WTC11 (cell line): ENCODE measurements around the gene BTBD8. TPM values are rescaled to one million over a fixed set of nuclear protein-coding genes. Genes with fewer than 3 reads are reported as not detected.

Source experiments
- ATAC-seq: fragments of 200-7000 bp; cut with Tn5 transposase; 2 replicates; pipeline ENCODE4 v1.10.0; 2021; ENCODE audit warnings: mild to moderate bottlenecking, moderate library complexity
- CTCF ChIA-PET: fragments of 300-600 bp; sonication (Branson Sonifier 250); formaldehyde crosslinking; loops from one replicate; lab custom pipeline; 2021; ENCODE audit warnings: antibody characterized with exemption; lab: Charles Lee
- POLR2A ChIA-PET: fragments of 350-600 bp; sonication (Branson Sonifier 250); formaldehyde crosslinking; loops from one replicate; lab custom pipeline; 2021; ENCODE audit warnings: antibody characterized with exemption; lab: Charles Lee
- DNase-seq: peaks from one replicate; pipeline ENCODE4 v3.0.0; 2021; ENCODE audit warnings: low spot score
- H3K27ac Mint-ChIP-seq: 2 replicates; pipeline ENCODE4 v1.8.0; 2021; ENCODE audit warnings: mixed read lengths
- H3K27me3 Mint-ChIP-seq: 2 replicates; pipeline ENCODE4 v1.8.0; 2021; ENCODE audit warnings: low read depth, mild to moderate bottlenecking, moderate library complexity, mixed read lengths
- H3K36me3 Mint-ChIP-seq: 2 replicates; pipeline ENCODE4 v1.8.0; 2021; ENCODE audit warnings: mixed read lengths
- H3K4me1 Mint-ChIP-seq: 2 replicates; pipeline ENCODE4 v1.8.0; 2022; ENCODE audit warnings: mixed read lengths
- H3K4me3 Mint-ChIP-seq: 2 replicates; pipeline ENCODE4 v1.8.0; 2021; ENCODE audit warnings: mild to moderate bottlenecking, moderate library complexity, mixed read lengths
- H3K9me3 Mint-ChIP-seq: 2 replicates; pipeline ENCODE4 v1.8.0; 2021; ENCODE audit warnings: mixed read lengths
- CBFB ChIP-seq: sonication (generic); formaldehyde crosslinking; IDR thresholded peaks from 2 replicates; pipeline ENCODE4 v1.8.1; 2022; ENCODE audit warnings: mild to moderate bottlenecking, low read depth, missing genetic modification reagents
- CREB1 ChIP-seq: sonication (generic); formaldehyde crosslinking; IDR thresholded peaks from 2 replicates; pipeline ENCODE4 v1.8.0; 2023; ENCODE audit warnings: mild to moderate bottlenecking, missing genetic modification reagents
- CREM ChIP-seq: sonication (generic); formaldehyde crosslinking; IDR thresholded peaks from 2 replicates; pipeline ENCODE4 v1.8.1; 2022; ENCODE audit warnings: mild to moderate bottlenecking, missing genetic modification reagents, moderate library complexity
- ETV6 ChIP-seq: sonication (generic); formaldehyde crosslinking; IDR thresholded peaks from 2 replicates; pipeline ENCODE4 v1.8.1; 2022; ENCODE audit warnings: mild to moderate bottlenecking, missing genetic modification reagents
- FOXK1 ChIP-seq: sonication (generic); formaldehyde crosslinking; IDR thresholded peaks from 2 replicates; pipeline ENCODE4 v1.8.0; 2022; ENCODE audit warnings: mild to moderate bottlenecking, moderate library complexity, missing genetic modification reagents
- GTF2I ChIP-seq: fragments of 250-450 bp; sonication (Bioruptor Pico); conservative IDR thresholded peaks from 2 replicates; pipeline ENCODE4 v1.4.0; 2021; ENCODE audit warnings: mild to moderate bottlenecking
- HMGA2 ChIP-seq: fragments of 250-450 bp; sonication (Bioruptor Pico); IDR thresholded peaks from 2 replicates; pipeline ENCODE4 v1.4.0; 2021; ENCODE audit warnings: mild to moderate bottlenecking, moderate library complexity
- JAZF1 ChIP-seq: fragments of 250-450 bp; sonication (Bioruptor Pico); IDR thresholded peaks from 2 replicates; pipeline ENCODE4 v1.9.0; 2021; ENCODE audit warnings: moderate library complexity, mild to moderate bottlenecking, inconsistent platforms
- JUN ChIP-seq: sonication (generic); formaldehyde crosslinking; IDR thresholded peaks from 2 replicates; pipeline ENCODE4 v1.8.0; 2023; ENCODE audit warnings: mild to moderate bottlenecking, missing genetic modification reagents
- MXD4 ChIP-seq: fragments of 250-450 bp; sonication (Bioruptor Pico); IDR thresholded peaks from 2 replicates; pipeline ENCODE4 v1.8.0; 2021; ENCODE audit warnings: mild to moderate bottlenecking, moderate library complexity, borderline replicate concordance
- NFYB ChIP-seq: sonication (generic); formaldehyde crosslinking; conservative IDR thresholded peaks from 2 replicates; pipeline ENCODE4 v1.8.0; 2022; ENCODE audit warnings: low read depth, missing genetic modification reagents
- NR1H2 ChIP-seq: sonication (generic); formaldehyde crosslinking; IDR thresholded peaks from 2 replicates; pipeline ENCODE4 v1.9.0; 2021; ENCODE audit warnings: mild to moderate bottlenecking, moderate library complexity, missing genetic modification reagents
- SOX15 ChIP-seq: fragments of 250-450 bp; sonication (Bioruptor Pico); IDR thresholded peaks from 2 replicates; pipeline ENCODE4 v1.9.0; 2021; ENCODE audit warnings: mild to moderate bottlenecking
- SP1 ChIP-seq: sonication (generic); formaldehyde crosslinking; conservative IDR thresholded peaks from 2 replicates; pipeline ENCODE4 v1.8.1; 2022; ENCODE audit warnings: missing genetic modification reagents
- TCF7 ChIP-seq: sonication (generic); formaldehyde crosslinking; IDR thresholded peaks from 2 replicates; pipeline ENCODE4 v1.8.0; 2022; ENCODE audit warnings: mild to moderate bottlenecking, low read depth, missing genetic modification reagents, moderate library complexity
- ZNF219 ChIP-seq: sonication (generic); formaldehyde crosslinking; IDR thresholded peaks from 2 replicates; pipeline ENCODE4 v1.8.0; 2023; ENCODE audit warnings: missing genetic modification reagents, mild to moderate bottlenecking, borderline replicate concordance
- total RNA-seq: library from RNA; stranded (reverse); gene quantifications from 3 replicates; pipeline ENCODE4 v1.2.3, GENCODE V29; 2021
- TF ChIP-seq, protein P1 (sequence below): sonication (generic); formaldehyde crosslinking; IDR thresholded peaks from 2 replicates; pipeline ENCODE4 v1.8.1; 2023; ENCODE audit warnings: mild to moderate bottlenecking, missing genetic modification reagents, moderate library complexity
- TF ChIP-seq, protein P2 (sequence below): fragments of 200-600 bp; IDR thresholded peaks from 2 replicates; pipeline ENCODE4 v1.8.0; 2022; ENCODE audit warnings: antibody characterized with exemption
- TF ChIP-seq, protein P3 (sequence below): sonication (generic); formaldehyde crosslinking; IDR thresholded peaks from 2 replicates; pipeline ENCODE4 v1.8.0; 2023; ENCODE audit warnings: missing genetic modification reagents
- TF ChIP-seq, protein P4 (sequence below): fragments of 250-450 bp; sonication (Bioruptor Pico); IDR thresholded peaks from 2 replicates; pipeline ENCODE4 v1.9.0; 2021; ENCODE audit warnings: moderate library complexity, mild to moderate bottlenecking, inconsistent platforms, borderline replicate concordance
- TF ChIP-seq, protein P5 (sequence below): sonication (generic); formaldehyde crosslinking; IDR thresholded peaks from 2 replicates; pipeline ENCODE4 v1.8.1; 2023; ENCODE audit warnings: mild to moderate bottlenecking, missing genetic modification reagents, moderate library complexity
- TF ChIP-seq, protein P6 (sequence below): sonication (generic); formaldehyde crosslinking; IDR thresholded peaks from 2 replicates; pipeline ENCODE4 v1.8.1; 2023; ENCODE audit warnings: mild to moderate bottlenecking, missing genetic modification reagents
- TF ChIP-seq, protein P7 (sequence below): sonication (generic); formaldehyde crosslinking; conservative IDR thresholded peaks from 2 replicates; pipeline ENCODE4 v1.8.1; 2023; ENCODE audit warnings: mild to moderate bottlenecking, low read depth, missing genetic modification reagents, moderate library complexity
- TF ChIP-seq, protein P8 (sequence below): sonication (generic); formaldehyde crosslinking; IDR thresholded peaks from 2 replicates; pipeline ENCODE4 v1.8.1; 2023; ENCODE audit warnings: mild to moderate bottlenecking, moderate library complexity, missing genetic modification reagents

Gene BTBD8
- total RNA-seq, 1 experiment from 2014 or later = 3.7 TPM

DNA sequence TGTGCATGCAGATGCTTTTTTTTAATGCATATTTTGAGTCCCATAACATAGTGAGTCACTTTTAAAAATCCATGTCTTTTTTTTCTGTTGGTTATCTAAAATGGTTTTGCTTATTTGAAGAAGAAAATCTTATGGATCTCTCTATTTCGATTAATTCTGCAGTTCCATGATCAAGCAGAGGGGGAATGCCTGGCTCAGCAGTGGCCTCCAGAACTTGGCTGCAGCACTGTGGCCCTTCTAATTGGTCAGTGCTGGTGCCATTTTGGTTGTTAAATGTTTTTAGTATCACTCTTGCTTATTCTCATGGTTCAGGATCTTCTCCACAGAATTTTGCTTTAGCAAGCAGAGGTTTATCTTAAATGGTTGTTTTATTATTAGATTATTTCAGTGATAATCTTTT lies 39.2 kb upstream of the BTBD8 start:
- POLR2A ChIA-PET = no interaction called here
- Mint-ChIP-seq H3K9me3 (no peaks in the 10 kb centered on the region), H3K4me1 (peaks cover 5% of the 10 kb centered on the region), H3K27me3 (no peaks in the 10 kb centered on the region), H3K4me3 (no peak overlapping the region), H3K36me3 (no peaks in the 10 kb centered on the region), H3K27ac (no peak overlapping the region)
- DNase-seq (no peak), ATAC-seq (peak; percentile 64; the same call in 1 of the 2 replicates)
- CTCF ChIA-PET = no interaction called here
- TF ChIP-seq, protein P1, sequence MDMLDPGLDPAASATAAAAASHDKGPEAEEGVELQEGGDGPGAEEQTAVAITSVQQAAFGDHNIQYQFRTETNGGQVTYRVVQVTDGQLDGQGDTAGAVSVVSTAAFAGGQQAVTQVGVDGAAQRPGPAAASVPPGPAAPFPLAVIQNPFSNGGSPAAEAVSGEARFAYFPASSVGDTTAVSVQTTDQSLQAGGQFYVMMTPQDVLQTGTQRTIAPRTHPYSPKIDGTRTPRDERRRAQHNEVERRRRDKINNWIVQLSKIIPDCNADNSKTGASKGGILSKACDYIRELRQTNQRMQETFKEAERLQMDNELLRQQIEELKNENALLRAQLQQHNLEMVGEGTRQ = no peak
- TF ChIP-seq, protein P2, sequence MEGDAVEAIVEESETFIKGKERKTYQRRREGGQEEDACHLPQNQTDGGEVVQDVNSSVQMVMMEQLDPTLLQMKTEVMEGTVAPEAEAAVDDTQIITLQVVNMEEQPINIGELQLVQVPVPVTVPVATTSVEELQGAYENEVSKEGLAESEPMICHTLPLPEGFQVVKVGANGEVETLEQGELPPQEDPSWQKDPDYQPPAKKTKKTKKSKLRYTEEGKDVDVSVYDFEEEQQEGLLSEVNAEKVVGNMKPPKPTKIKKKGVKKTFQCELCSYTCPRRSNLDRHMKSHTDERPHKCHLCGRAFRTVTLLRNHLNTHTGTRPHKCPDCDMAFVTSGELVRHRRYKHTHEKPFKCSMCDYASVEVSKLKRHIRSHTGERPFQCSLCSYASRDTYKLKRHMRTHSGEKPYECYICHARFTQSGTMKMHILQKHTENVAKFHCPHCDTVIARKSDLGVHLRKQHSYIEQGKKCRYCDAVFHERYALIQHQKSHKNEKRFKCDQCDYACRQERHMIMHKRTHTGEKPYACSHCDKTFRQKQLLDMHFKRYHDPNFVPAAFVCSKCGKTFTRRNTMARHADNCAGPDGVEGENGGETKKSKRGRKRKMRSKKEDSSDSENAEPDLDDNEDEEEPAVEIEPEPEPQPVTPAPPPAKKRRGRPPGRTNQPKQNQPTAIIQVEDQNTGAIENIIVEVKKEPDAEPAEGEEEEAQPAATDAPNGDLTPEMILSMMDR = no peak
- TF ChIP-seq, protein P3, sequence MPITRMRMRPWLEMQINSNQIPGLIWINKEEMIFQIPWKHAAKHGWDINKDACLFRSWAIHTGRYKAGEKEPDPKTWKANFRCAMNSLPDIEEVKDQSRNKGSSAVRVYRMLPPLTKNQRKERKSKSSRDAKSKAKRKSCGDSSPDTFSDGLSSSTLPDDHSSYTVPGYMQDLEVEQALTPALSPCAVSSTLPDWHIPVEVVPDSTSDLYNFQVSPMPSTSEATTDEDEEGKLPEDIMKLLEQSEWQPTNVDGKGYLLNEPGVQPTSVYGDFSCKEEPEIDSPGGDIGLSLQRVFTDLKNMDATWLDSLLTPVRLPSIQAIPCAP = no peak
- no peak for TF ChIP-seq HMGA2 (CRISPR knock-in tag)
- no peak for TF ChIP-seq CREM
- TF ChIP-seq TCF7 (CRISPR knock-in tag) = no peak
- TF ChIP-seq FOXK1 = no peak
- TF ChIP-seq NR1H2 = no peak
- no peak for TF ChIP-seq SOX15 (CRISPR knock-in tag)
- no peak for TF ChIP-seq JUN
- TF ChIP-seq JAZF1 (CRISPR knock-in tag) = no peak
- TF ChIP-seq GTF2I (CRISPR knock-in tag) = no peak
- TF ChIP-seq ETV6 (CRISPR knock-in tag) = no peak
- TF ChIP-seq NFYB (CRISPR knock-in tag) = no peak
- no peak for TF ChIP-seq ZNF219 (CRISPR knock-in tag)
- TF ChIP-seq, protein P4, sequence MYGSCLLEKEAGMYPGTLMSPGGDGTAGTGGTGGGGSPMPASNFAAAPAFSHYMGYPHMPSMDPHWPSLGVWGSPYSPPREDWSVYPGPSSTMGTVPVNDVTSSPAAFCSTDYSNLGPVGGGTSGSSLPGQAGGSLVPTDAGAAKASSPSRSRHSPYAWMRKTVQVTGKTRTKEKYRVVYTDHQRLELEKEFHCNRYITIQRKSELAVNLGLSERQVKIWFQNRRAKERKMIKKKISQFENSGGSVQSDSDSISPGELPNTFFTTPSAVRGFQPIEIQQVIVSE = no peak

DNA sequence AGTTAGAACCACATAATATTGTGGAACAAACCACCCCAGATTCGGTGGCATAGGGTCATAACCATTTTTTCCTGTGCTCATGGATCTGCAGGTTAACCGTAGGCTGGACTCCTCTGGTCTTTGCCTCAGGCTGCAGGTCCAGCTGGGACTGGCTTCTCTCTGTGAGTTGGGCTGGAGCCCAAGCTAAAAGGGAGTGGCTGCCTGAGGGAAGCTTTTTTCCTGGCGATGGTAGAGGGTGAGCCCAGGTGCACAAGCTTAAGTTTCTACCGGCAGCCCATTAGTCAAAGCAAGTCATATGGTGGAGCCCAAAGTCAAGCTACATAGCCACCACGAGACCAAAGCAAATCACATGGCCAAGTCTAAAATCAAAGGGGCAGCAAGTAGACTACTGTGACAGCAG lies 36.5 kb upstream of the BTBD8 start:
- no peaks in the 10 kb centered on the region for H3K27me3 Mint-ChIP-seq
- ChIA-PET POLR2A (no interaction called here), CTCF (no interaction called here)
- peak; percentile 64 for ATAC-seq
- peak; percentile 25 for DNase-seq
- H3K36me3 Mint-ChIP-seq = no peaks in the 10 kb centered on the region
- no peaks in the 10 kb centered on the region for H3K9me3 Mint-ChIP-seq
- H3K4me1 Mint-ChIP-seq = no peaks in the 10 kb centered on the region
- H3K27ac Mint-ChIP-seq = no peak overlapping the region
- H3K4me3 Mint-ChIP-seq = no peak overlapping the region
- TF ChIP-seq MXD4 (CRISPR knock-in tag) = no peak
- TF ChIP-seq CBFB (CRISPR knock-in tag) = no peak
- TF ChIP-seq CREM = no peak
- TF ChIP-seq, protein P5, sequence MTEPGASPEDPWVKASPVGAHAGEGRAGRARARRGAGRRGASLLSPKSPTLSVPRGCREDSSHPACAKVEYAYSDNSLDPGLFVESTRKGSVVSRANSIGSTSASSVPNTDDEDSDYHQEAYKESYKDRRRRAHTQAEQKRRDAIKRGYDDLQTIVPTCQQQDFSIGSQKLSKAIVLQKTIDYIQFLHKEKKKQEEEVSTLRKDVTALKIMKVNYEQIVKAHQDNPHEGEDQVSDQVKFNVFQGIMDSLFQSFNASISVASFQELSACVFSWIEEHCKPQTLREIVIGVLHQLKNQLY (CRISPR knock-in tag) = no peak
- no peak for TF ChIP-seq CREB1 (CRISPR knock-in tag)
- TF ChIP-seq ETV6 (CRISPR knock-in tag) = no peak
- TF ChIP-seq, protein P2 = no peak
- TF ChIP-seq, protein P6, sequence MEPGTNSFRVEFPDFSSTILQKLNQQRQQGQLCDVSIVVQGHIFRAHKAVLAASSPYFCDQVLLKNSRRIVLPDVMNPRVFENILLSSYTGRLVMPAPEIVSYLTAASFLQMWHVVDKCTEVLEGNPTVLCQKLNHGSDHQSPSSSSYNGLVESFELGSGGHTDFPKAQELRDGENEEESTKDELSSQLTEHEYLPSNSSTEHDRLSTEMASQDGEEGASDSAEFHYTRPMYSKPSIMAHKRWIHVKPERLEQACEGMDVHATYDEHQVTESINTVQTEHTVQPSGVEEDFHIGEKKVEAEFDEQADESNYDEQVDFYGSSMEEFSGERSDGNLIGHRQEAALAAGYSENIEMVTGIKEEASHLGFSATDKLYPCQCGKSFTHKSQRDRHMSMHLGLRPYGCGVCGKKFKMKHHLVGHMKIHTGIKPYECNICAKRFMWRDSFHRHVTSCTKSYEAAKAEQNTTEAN (CRISPR knock-in tag) = no peak
- TF ChIP-seq SP1 (CRISPR knock-in tag) = no peak
- TF ChIP-seq, protein P7, sequence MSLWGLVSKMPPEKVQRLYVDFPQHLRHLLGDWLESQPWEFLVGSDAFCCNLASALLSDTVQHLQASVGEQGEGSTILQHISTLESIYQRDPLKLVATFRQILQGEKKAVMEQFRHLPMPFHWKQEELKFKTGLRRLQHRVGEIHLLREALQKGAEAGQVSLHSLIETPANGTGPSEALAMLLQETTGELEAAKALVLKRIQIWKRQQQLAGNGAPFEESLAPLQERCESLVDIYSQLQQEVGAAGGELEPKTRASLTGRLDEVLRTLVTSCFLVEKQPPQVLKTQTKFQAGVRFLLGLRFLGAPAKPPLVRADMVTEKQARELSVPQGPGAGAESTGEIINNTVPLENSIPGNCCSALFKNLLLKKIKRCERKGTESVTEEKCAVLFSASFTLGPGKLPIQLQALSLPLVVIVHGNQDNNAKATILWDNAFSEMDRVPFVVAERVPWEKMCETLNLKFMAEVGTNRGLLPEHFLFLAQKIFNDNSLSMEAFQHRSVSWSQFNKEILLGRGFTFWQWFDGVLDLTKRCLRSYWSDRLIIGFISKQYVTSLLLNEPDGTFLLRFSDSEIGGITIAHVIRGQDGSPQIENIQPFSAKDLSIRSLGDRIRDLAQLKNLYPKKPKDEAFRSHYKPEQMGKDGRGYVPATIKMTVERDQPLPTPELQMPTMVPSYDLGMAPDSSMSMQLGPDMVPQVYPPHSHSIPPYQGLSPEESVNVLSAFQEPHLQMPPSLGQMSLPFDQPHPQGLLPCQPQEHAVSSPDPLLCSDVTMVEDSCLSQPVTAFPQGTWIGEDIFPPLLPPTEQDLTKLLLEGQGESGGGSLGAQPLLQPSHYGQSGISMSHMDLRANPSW (CRISPR knock-in tag) = no peak
- TF ChIP-seq, protein P8, sequence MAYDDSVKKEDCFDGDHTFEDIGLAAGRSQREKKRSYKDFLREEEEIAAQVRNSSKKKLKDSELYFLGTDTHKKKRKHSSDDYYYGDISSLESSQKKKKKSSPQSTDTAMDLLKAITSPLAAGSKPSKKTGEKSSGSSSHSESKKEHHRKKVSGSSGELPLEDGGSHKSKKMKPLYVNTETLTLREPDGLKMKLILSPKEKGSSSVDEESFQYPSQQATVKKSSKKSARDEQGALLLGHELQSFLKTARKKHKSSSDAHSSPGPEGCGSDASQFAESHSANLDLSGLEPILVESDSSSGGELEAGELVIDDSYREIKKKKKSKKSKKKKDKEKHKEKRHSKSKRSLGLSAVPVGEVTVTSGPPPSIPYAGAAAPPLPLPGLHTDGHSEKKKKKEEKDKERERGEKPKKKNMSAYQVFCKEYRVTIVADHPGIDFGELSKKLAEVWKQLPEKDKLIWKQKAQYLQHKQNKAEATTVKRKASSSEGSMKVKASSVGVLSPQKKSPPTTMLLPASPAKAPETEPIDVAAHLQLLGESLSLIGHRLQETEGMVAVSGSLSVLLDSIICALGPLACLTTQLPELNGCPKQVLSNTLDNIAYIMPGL (CRISPR knock-in tag) = no peak
